Spleen (tissue), 7 donors: Measurements from ENCODE around the gene PLA2G4A.

Source experiments
- POLR2A ChIP-seq, 3 donors: fragments of 450-650 bp; IDR thresholded peaks; one replicate each; pipeline ENCODE4 v1.5.1; 2017; ENCODE audit warnings: antibody characterized with exemption in 3 of 3, mild to moderate bottlenecking in 1 of 3
- TF ChIP-seq, protein P1 (sequence below), 11 experiments: fragments of 200-600 bp in 7 of 11; fragments of 450-650 bp in 4 of 11; sonication (generic) in 4 of 11; IDR thresholded peaks in 8 of 11; conservative IDR thresholded peaks in 3 of 11; 1 replicate in 7 of 11; 2 replicates in 4 of 11; pipeline versions ENCODE4 v1.4.0 to v1.8.0; 2016 to 2021; ENCODE audit warnings: antibody characterized with exemption in 11 of 11, inconsistent platforms in 4 of 11, mild to moderate bottlenecking in 1 of 11
- donor health status: DM: no; HTN: no; CAD: no; lungs with moderate emphysema.
- donor health status: DM: no; HTN: no; CAD: no.
- donor health status: DM: no; HTN: no; CAD: no.

DNA sequence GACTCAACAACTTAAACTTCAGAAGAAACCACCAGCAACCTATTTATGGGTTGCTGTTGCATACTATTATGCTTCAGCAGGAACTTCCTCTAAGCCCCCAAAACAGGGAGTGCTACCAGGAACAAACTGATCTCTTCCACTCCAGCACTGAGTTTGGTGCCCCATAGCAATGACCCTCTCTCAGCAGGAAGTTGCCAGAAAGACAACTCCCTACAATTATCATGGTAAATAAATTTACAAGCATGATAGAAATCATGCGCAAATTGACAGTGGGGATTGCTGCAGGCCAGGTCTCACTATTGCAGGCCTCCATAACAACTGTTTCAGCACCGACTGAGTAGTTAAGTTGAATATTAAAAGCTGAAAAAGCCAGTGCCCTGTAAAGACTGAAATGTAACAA lies 180.6 kb downstream of the PLA2G4A start:
- TF ChIP-seq, protein P1, sequence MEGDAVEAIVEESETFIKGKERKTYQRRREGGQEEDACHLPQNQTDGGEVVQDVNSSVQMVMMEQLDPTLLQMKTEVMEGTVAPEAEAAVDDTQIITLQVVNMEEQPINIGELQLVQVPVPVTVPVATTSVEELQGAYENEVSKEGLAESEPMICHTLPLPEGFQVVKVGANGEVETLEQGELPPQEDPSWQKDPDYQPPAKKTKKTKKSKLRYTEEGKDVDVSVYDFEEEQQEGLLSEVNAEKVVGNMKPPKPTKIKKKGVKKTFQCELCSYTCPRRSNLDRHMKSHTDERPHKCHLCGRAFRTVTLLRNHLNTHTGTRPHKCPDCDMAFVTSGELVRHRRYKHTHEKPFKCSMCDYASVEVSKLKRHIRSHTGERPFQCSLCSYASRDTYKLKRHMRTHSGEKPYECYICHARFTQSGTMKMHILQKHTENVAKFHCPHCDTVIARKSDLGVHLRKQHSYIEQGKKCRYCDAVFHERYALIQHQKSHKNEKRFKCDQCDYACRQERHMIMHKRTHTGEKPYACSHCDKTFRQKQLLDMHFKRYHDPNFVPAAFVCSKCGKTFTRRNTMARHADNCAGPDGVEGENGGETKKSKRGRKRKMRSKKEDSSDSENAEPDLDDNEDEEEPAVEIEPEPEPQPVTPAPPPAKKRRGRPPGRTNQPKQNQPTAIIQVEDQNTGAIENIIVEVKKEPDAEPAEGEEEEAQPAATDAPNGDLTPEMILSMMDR (IDR thresholded peaks at IDR 0.05 in 8 of 11, conservative IDR thresholded peaks at IDR 0.05 in 3 of 11) = no peak
- no peak for TF ChIP-seq POLR2A (IDR thresholded peaks at IDR 0.05)
